Naive thymus-derived CD8-positive, alpha-beta T cell (primary cell): Measurements from ENCODE around the gene GRAMD1A. TPM values are rescaled to one million over a fixed set of nuclear protein-coding genes. Genes with fewer than 3 reads are reported as not detected.

Experiments
- ATAC-seq, 2 donors: fragments of 150-1000 bp; cut with Tn5 transposase in 1 of 2; sonication (Bioruptor Pico), chemical (Tn5 transposase) in 1 of 2; 1 replicate in 1 of 2; 2 replicates in 1 of 2; pipeline ENCODE4 v1.10.0; 2021; ENCODE audit warnings: mild to moderate bottlenecking in 2 of 2, moderate library complexity in 2 of 2
- POLR2A ChIA-PET: fragments of 350-600 bp; sonication (Branson Sonifier 250); formaldehyde crosslinking; loops from one replicate; lab custom pipeline; 2021; ENCODE audit warnings: antibody characterized with exemption; lab: Charles Lee
- DNase-seq, 10 donors: peaks; one replicate each; pipeline versions ENCODE4 v3.0.0 to v3.0.0-alpha.2; 2020 to 2022
- H3K27ac Mint-ChIP-seq, 10 donors: one replicate each; pipeline ENCODE4 v1.8.0; 2020 to 2022; ENCODE audit warnings: mild to moderate bottlenecking in 10 of 10, mixed read lengths in 10 of 10, moderate library complexity in 4 of 10, inconsistent platforms in 1 of 10
- H3K27me3 Mint-ChIP-seq, 5 donors: one replicate each; pipeline ENCODE4 v1.8.0; 2021 to 2022; ENCODE audit warnings: mixed read lengths in 5 of 5
- H3K36me3 Mint-ChIP-seq, 3 donors: one replicate each; pipeline ENCODE4 v1.8.0; 2020 to 2022; ENCODE audit warnings: mixed read lengths in 3 of 3, mild to moderate bottlenecking in 2 of 3, inconsistent platforms in 1 of 3
- H3K4me1 Mint-ChIP-seq, 4 donors: one replicate each; pipeline ENCODE4 v1.8.0; 2021 to 2022; ENCODE audit warnings: mixed read lengths in 4 of 4
- H3K4me3 Mint-ChIP-seq, 10 donors: one replicate each; pipeline ENCODE4 v1.8.0; 2020 to 2022; ENCODE audit warnings: mild to moderate bottlenecking in 10 of 10, mixed read lengths in 10 of 10, moderate library complexity in 6 of 10, inconsistent platforms in 1 of 10
- H3K9me3 Mint-ChIP-seq, 9 donors: one replicate each; pipeline ENCODE4 v1.8.0; 2020 to 2022; ENCODE audit warnings: mixed read lengths in 9 of 9, mild to moderate bottlenecking in 3 of 9, inconsistent platforms in 1 of 9, moderate library complexity in 1 of 9
- polyA plus RNA-seq, 3 donors: library from polyadenylated mRNA; unstranded; fragments of 300-500 nt; fragmentation: Illumina TruSeq; gene quantifications; one replicate each; pipeline ENCODE4 v1.2.3, GENCODE V29; 2021
- total RNA-seq, 8 experiments: library from RNA in 2 of 8; stranded (reverse) in 2 of 8; gene quantifications; one replicate each; pipeline ENCODE4 v1.2.3 and lab custom pipeline; 2021 to 2026

Gene GRAMD1A
- total and polyA plus RNA-seq, 5 experiments from 2014 or later: 29.5 to 335 (median 77.0) TPM

GRCh38 chr19:35074426-35075201, 74.5 kb downstream of the GRAMD1A start:
- POLR2A ChIA-PET: no interaction called here
- peaks cover 0 to 6% (median 0%) of the 10 kb centered on the region in 9 donors for H3K9me3 Mint-ChIP-seq
- peaks cover 0 to 17% (median 9%) of the 10 kb centered on the region in 5 donors for H3K27me3 Mint-ChIP-seq
- H3K4me3 Mint-ChIP-seq: no peak overlapping the region
- no peak for DNase-seq
- no peak for ATAC-seq
- peaks cover 0 to 4% (median 0%) of the 10 kb centered on the region in 3 donors for H3K36me3 Mint-ChIP-seq
- peaks cover 0 to 6% (median 3%) of the 10 kb centered on the region in 4 donors for H3K4me1 Mint-ChIP-seq
- no peak overlapping the region for H3K27ac Mint-ChIP-seq

GRCh38 chr19:35075202-35076025, 75.3 kb downstream of the GRAMD1A start:
- Mint-ChIP-seq H3K27me3 (peaks cover 0 to 17% (median 9%) of the 10 kb centered on the region in 5 donors), H3K4me1 (peaks cover 0 to 6% (median 3%) of the 10 kb centered on the region in 4 donors), H3K9me3 (peaks cover 0 to 5% (median 0%) of the 10 kb centered on the region in 9 donors), H3K36me3 (peaks cover 0 to 4% (median 0%) of the 10 kb centered on the region in 3 donors), H3K4me3 (no peak overlapping the region), H3K27ac (peak overlapping the region in 1 of 10 donors; percentile 67)
- POLR2A ChIA-PET: no interaction called here
- no peak for ATAC-seq
- DNase-seq: no peak

GRCh38 chr19:35076026-35076370, 75.9 kb downstream of the GRAMD1A start:
- no peaks in the 10 kb centered on the region for H3K9me3 Mint-ChIP-seq
- H3K27ac Mint-ChIP-seq: no peak overlapping the region
- no peak for ATAC-seq
- H3K4me3 Mint-ChIP-seq: no peak overlapping the region
- POLR2A ChIA-PET: no interaction called here
- no peaks in the 10 kb centered on the region for H3K36me3 Mint-ChIP-seq
- DNase-seq: no peak
- peaks cover 0 to 17% (median 9%) of the 10 kb centered on the region in 5 donors for H3K27me3 Mint-ChIP-seq
- H3K4me1 Mint-ChIP-seq: peaks cover 0 to 6% (median 3%) of the 10 kb centered on the region in 4 donors

Other genes with a start within 250 kb of the GRAMD1A start
- gene ZNF599, start 227.1 kb upstream of the GRAMD1A start, total RNA-seq: 10 to 100 TPM; 10.7 to 11.3 TPM
- gene ZNF599, start 227.1 kb upstream of the GRAMD1A start, polyA plus RNA-seq: 1 to 10 TPM; 8.6 to 9.5 (median 9.1) TPM
- 10 to 100 TPM; 10.4 to 11.7 TPM for gene ZNF30, start 73.4 kb upstream of the GRAMD1A start, total RNA-seq
- 1 to 10 TPM; 4.9 to 8.0 (median 5.8) TPM for gene ZNF30, start 73.4 kb upstream of the GRAMD1A start, polyA plus RNA-seq
- gene ZNF792, start 36.1 kb upstream of the GRAMD1A start, total RNA-seq: 10 to 100 TPM; 34.4 to 35.5 TPM
- gene ZNF792, start 36.1 kb upstream of the GRAMD1A start, polyA plus RNA-seq: 10 to 100 TPM in 2 of 3 donors, 1 to 10 TPM in 1; 9.7 to 18.7 (median 16.0) TPM
- 1 to 10 TPM; 1.6 to 2.1 TPM for gene SCN1B, start 30.1 kb downstream of the GRAMD1A start, total RNA-seq
- under 1 TPM in 2 of 3 donors, not detected in 1; 0.27 to 0.28 TPM for gene SCN1B, start 30.1 kb downstream of the GRAMD1A start, polyA plus RNA-seq
- under 1 TPM in 1 of 2 experiments, not detected in 1; 0.16 TPM for gene HPN, start 41.4 kb downstream of the GRAMD1A start, total RNA-seq
- gene HPN, start 41.4 kb downstream of the GRAMD1A start, polyA plus RNA-seq: under 1 TPM in 1 of 3 donors, not detected in 2; 0.16 TPM
- not detected for gene FXYD3, start 115.5 kb downstream of the GRAMD1A start, total RNA-seq
- not detected for gene FXYD3, start 115.5 kb downstream of the GRAMD1A start, polyA plus RNA-seq
- 1 to 10 TPM in 1 of 2 experiments, under 1 TPM in 1; 0.52 to 1.6 TPM for gene LGI4, start 134.7 kb downstream of the GRAMD1A start, total RNA-seq
- gene LGI4, start 134.7 kb downstream of the GRAMD1A start, polyA plus RNA-seq: under 1 TPM in 1 of 3 donors, not detected in 2; 0.18 TPM
- 1 to 10 TPM in 1 of 2 experiments, not detected in 1; 1.1 TPM for gene FXYD1, start 138.5 kb downstream of the GRAMD1A start, total RNA-seq
- gene FXYD1, start 138.5 kb downstream of the GRAMD1A start, polyA plus RNA-seq: under 1 TPM in 2 of 3 donors, not detected in 1; 0.77 TPM
- gene FXYD7, start 142.9 kb downstream of the GRAMD1A start, total RNA-seq: 1 to 10 TPM; 5.4 to 6.4 TPM
- 10 to 100 TPM in 1 of 3 donors, 1 to 10 TPM in 2; 3.7 to 10.2 (median 8.8) TPM for gene FXYD7, start 142.9 kb downstream of the GRAMD1A start, polyA plus RNA-seq
- 100 to 1,000 TPM; 339 to 351 TPM for gene FXYD5, start 154.4 kb downstream of the GRAMD1A start, total RNA-seq
- gene FXYD5, start 154.4 kb downstream of the GRAMD1A start, polyA plus RNA-seq: 100 to 1,000 TPM; 281 to 544 (median 452) TPM
- gene FAM187B, start 228.4 kb downstream of the GRAMD1A start, total RNA-seq: not detected
- not detected for gene FAM187B, start 228.4 kb downstream of the GRAMD1A start, polyA plus RNA-seq
- 10 to 100 TPM; 57.4 to 59.9 TPM for gene LSR, start 248.7 kb downstream of the GRAMD1A start, total RNA-seq
- 100 to 1,000 TPM in 1 of 3 donors, 10 to 100 TPM in 2; 36.7 to 106 (median 65.7) TPM for gene LSR, start 248.7 kb downstream of the GRAMD1A start, polyA plus RNA-seq